ENCODE measurements around the gene CTCFL. TPM values are rescaled to one million over a fixed set of nuclear protein-coding genes. Genes with fewer than 3 reads are reported as not detected.

The CTCFL gene
- total RNA-seq, 1 donor from 2014 or later: not detected

DNA sequence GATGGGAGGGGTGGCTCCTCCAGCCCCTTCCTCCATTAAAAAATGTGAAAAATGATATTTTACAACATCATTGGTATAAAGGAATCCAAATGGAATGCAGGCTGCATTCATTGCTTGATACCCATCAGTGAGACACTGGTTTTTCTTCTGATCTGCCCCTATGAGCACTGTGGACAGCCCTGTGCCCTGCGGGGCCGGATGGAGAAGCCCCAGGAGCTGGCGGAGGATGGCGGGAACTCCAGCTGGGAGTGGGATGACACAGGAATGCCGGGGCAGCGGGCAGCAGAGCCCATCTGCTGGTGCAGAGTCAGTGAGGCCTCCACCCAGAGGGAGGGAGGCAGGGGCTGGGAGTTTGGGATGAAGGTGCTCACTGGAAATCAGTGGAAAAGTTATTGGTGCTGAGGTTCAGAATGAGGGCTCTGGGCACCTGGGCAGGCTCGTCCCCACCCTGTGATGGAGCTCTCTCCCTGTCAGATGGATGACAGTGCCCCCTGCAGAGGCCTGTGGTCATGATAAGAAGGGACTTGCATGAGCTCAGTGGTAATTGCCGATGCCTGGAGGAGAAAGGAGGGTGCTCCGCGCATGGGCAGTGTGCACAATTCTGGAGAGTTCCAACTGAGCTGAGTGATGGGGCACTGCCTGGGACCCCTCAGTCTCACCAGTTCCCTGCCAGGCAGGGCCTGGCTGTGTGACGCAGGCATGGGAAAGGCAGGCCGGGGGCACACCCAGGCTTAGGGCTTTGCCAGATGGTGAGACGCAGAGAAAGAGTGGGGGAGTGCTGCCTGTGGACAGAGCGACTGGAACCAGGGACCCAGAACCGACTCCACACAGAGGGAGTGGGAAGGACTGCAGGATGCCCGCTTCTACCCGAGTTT is 23.2 kb downstream of the CTCFL start:
- Histone ChIP-seq H3K27ac (no peak overlapping the region), H3K4me1 (no peaks in the 10 kb centered on the region), H3K4me3 (no peak overlapping the region), H3K9me3 (no peaks in the 10 kb centered on the region), H3K36me3 (no peaks in the 10 kb centered on the region), H3K27me3 (peaks cover 14% of the 10 kb centered on the region)
- DNase-seq (no peak), ATAC-seq (no peak)
- intact Hi-C loops (cut with DNase I): no loop called here
- TF ChIP-seq, protein P1, sequence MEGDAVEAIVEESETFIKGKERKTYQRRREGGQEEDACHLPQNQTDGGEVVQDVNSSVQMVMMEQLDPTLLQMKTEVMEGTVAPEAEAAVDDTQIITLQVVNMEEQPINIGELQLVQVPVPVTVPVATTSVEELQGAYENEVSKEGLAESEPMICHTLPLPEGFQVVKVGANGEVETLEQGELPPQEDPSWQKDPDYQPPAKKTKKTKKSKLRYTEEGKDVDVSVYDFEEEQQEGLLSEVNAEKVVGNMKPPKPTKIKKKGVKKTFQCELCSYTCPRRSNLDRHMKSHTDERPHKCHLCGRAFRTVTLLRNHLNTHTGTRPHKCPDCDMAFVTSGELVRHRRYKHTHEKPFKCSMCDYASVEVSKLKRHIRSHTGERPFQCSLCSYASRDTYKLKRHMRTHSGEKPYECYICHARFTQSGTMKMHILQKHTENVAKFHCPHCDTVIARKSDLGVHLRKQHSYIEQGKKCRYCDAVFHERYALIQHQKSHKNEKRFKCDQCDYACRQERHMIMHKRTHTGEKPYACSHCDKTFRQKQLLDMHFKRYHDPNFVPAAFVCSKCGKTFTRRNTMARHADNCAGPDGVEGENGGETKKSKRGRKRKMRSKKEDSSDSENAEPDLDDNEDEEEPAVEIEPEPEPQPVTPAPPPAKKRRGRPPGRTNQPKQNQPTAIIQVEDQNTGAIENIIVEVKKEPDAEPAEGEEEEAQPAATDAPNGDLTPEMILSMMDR (IDR thresholded peaks at IDR 0.05): no peak

DNA sequence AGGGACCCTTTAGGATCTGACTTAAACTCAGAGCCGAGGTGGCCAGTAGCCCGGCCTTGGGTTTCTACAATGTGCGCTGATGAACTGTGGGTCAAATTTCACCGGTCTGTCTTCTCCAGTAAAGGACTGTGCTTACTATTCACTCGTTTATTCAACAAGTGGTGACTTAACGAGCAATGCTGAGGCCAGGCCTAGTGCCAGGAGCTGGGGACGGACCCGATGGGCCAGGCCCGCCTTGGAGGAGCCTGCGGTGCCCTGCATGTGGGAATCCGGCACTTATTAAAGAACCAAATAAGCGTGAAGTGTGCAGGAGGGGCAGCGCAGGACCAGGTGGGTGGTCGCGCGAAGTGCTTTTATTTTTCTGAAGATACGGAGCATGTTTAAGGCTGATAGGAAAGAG is 24.0 kb downstream of the CTCFL start:
- intact Hi-C loops (cut with DNase I): no loop called here
- peaks cover 14% of the 10 kb centered on the region for H3K27me3 ChIP-seq

DNA sequence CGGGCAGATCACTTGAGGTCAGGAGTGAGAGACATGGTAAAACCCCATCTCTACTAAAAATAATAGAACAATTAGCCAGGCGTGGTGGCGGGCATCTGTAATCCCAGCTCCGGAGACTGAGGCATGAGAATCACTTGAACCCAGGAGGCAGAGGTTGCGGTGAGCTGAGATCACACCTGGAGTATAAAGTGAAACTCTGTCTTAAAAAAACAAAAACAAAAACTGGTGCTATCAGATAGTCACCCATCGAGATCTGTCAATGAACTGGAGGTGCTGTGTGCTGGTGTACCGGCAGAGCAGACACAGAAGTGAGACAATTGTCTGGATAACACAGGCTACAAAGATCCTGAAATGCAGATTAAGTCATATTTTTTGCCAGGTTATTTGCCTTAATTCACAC is 24.7 kb downstream of the CTCFL start:
- Histone ChIP-seq H3K4me1 (no peaks in the 10 kb centered on the region), H3K9me3 (no peaks in the 10 kb centered on the region), H3K36me3 (no peaks in the 10 kb centered on the region), H3K27ac (no peak overlapping the region), H3K4me3 (no peak overlapping the region), H3K27me3 (peaks cover 14% of the 10 kb centered on the region)
- TF ChIP-seq, protein P1 (IDR thresholded peaks at IDR 0.05): no peak
- DNase-seq: no peak
- ATAC-seq: no peak
- intact Hi-C loops (cut with DNase I): no loop called here

More for the DNA sequence above, 24.0 kb downstream of the CTCFL start:
- H3K9me3 ChIP-seq: no peaks in the 10 kb centered on the region
- TF ChIP-seq, protein P1 (IDR thresholded peaks at IDR 0.05): no peak
- no peaks in the 10 kb centered on the region for H3K4me1 ChIP-seq
- no peak overlapping the region for H3K27ac ChIP-seq
- no peak for DNase-seq
- no peaks in the 10 kb centered on the region for H3K36me3 ChIP-seq
- no peak for ATAC-seq
- H3K4me3 ChIP-seq: no peak overlapping the region

DNA sequence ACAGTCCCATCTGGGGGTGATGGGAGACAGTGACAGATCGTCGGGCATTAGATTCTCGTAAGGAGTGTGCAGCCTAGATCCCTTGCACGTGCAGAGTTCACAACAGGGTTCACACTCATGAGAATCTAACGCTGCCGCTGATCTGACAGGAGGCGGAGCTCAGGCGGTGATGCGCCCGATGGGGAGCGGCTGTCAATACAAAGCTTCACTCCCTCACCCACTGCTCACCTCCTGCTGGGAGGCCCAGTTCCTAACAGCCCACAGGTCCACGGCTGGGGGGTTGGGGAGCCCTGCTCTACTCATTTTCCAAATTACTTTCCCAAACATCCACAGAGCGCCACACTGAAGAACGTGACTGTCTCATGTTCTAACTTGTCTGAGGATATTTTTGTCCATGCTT is 25.3 kb downstream of the CTCFL start:
- DNase-seq: no peak
- H3K36me3 ChIP-seq: no peaks in the 10 kb centered on the region
- no peak for ATAC-seq
- H3K9me3 ChIP-seq: no peaks in the 10 kb centered on the region
- H3K4me3 ChIP-seq: no peak overlapping the region
- TF ChIP-seq, protein P1 (IDR thresholded peaks at IDR 0.05): no peak
- intact Hi-C loops (cut with DNase I): no loop called here
- peaks cover 14% of the 10 kb centered on the region for H3K27me3 ChIP-seq
- no peaks in the 10 kb centered on the region for H3K4me1 ChIP-seq
- H3K27ac ChIP-seq: no peak overlapping the region

DNA sequence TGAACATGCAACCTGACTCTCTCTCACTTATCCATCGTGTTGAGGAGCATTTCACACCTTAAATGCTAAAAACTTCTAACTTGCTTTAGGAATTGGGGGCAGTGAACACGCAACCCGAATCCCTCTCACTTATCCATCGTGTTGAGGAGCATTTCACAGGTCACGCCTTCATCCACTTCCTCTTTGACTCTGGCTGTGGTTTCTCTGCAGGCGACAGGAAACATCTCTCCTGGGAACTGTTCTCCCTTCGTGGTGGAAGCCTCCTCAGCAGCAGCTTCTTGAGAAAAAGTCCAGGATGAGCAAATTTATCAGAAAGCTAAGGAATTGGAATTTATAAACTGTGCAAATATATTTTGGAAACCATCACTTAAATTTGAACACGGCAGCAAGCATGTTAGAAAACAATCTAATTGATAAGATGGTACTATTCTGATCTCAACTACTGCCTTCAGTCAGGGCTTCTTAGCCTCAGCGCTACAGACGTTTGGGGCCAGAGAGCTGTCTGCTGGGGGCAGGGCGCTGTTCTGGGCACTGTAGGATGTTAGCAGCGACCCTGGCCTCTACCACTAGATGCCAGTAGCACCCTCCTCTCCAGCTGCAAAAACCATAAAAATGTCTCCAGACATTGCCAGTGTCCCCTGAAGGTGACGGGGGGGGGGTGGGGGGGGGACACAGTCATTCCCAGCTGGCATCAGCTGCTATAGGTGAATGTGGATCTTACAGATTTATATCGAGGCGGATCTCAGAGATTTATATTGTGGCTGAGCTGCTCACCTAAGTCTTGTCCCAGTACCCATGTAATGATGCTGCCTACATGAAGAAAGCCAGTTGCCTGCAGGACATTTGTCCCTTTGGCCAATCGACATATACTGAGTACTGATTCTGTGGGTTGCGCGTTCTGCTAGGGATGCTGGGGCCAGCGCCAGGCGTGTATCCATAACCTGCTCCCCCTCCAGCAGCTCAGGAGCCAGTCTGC is 26.2 kb downstream of the CTCFL start:
- intact Hi-C loops (cut with DNase I): no loop called here
- no peak overlapping the region for H3K27ac ChIP-seq
- peaks cover 14% of the 10 kb centered on the region for H3K27me3 ChIP-seq
- no peaks in the 10 kb centered on the region for H3K4me1 ChIP-seq
- H3K9me3 ChIP-seq: no peaks in the 10 kb centered on the region
- no peaks in the 10 kb centered on the region for H3K36me3 ChIP-seq
- TF ChIP-seq, protein P1 (IDR thresholded peaks at IDR 0.05): peak; percentile 31
- ATAC-seq (peak; percentile 50), DNase-seq (no peak)
- H3K4me3 ChIP-seq: no peak overlapping the region
